ENCODE data around the gene BLOC1S1. TPM values are rescaled to one million over a fixed set of nuclear protein-coding genes. Genes with fewer than 3 reads are reported as not detected.

Gene BLOC1S1
- total and polyA plus RNA-seq, 9 of the 15 experiments (the other 6 are each of a cell fraction or from before 2014, with no cell fraction given) = 75.2 to 161 (median 98.8) TPM

GRCh38 chr12:55715833-55716581 lies at the start of gene BLOC1S1 (continued):
- TF ChIP-seq ZNF518B (CRISPR knock-in tag; IDR thresholded peaks at IDR 0.05) = no peak
- peak; percentile 63; the same call in 1 of the 2 replicates for TF ChIP-seq E2F4 (CRISPR knock-in tag; IDR thresholded peaks at IDR 0.05; ENCODE audit: low read depth)
- TF ChIP-seq MLLT1 (IDR thresholded peaks at IDR 0.05) = no peak
- peak; percentile 80; the same call in 1 of the 2 replicates for TF ChIP-seq TFAP4 (CRISPR knock-in tag; IDR thresholded peaks at IDR 0.05; ENCODE audit: borderline replicate concordance)
- TF ChIP-seq RCOR1 (IDR thresholded peaks at IDR 0.05; ENCODE audit: borderline replicate concordance in 1 of 2, low read depth in 2 of 2, low read length in 2 of 2) = peak in 1 of 2 experiments; percentile 74; a peak in 2 of 4 replicates
- TF ChIP-seq PHF8 (IDR thresholded peaks at IDR 0.05; ENCODE audit: borderline replicate concordance, low read length) = peak; percentile 98
- 0 out of 2 replicates have a peak, but pooled peaks have one; percentile 33 for TF ChIP-seq IRF9 (tag; IDR thresholded peaks at IDR 0.05)
- TF ChIP-seq ZHX1 (conservative IDR thresholded peaks at IDR 0.05; ENCODE audit: low read length) = no peak
- TF ChIP-seq RBM15 (IDR thresholded peaks at IDR 0.05; ENCODE audit: insufficient read depth, low read length) = no peak
- peak; percentile 81 for TF ChIP-seq CEBPB (tag; IDR thresholded peaks at IDR 0.05)
- TF ChIP-seq ZNF780A (CRISPR knock-in tag; IDR thresholded peaks at IDR 0.05) = no peak
- TF ChIP-seq XRCC3 (IDR thresholded peaks at IDR 0.05) = no peak
- no peak for TF ChIP-seq MYBL2 (IDR thresholded peaks at IDR 0.05; ENCODE audit: low read depth)
- no peak for TF ChIP-seq MYBL2 (CRISPR knock-in tag; IDR thresholded peaks at IDR 0.05; ENCODE audit: borderline replicate concordance)
